ENCODE measurements around the gene COL25A1.

Gene COL25A1

DNA sequence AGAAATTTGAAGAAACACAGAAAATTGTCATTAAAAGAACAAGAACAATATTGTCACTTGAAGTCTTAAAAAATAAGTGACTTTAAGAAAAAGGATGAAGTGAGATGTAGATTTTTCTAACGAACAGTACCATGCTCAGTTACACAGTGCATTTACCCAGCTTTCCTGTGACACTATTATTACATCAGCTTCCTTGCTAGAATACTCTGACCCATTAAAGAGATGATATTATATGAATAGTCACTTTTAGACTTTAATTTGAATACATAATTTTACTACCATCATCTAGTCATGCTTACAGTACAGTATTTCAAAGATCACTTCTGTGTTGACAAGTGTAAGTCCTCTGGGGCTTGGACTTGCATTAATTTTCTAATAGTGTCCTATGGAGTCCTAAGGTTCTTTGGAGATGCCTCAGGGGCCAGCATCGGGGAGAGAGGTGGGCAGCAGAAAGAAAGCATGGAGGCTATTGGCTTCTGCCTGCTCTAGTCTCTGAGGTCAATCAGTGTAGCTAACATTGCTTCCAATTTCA is 10.7 kb downstream of the COL25A1 start:
- no peak for DNase-seq

GRCh38 chr4:109290918-109291317 is 11.5 kb downstream of the COL25A1 start:
- DNase-seq: no peak

- no peak for DNase-seq
Measured at GRCh38 chr4:109278594-109279031, 23.8 kb downstream of the COL25A1 start.

DNA sequence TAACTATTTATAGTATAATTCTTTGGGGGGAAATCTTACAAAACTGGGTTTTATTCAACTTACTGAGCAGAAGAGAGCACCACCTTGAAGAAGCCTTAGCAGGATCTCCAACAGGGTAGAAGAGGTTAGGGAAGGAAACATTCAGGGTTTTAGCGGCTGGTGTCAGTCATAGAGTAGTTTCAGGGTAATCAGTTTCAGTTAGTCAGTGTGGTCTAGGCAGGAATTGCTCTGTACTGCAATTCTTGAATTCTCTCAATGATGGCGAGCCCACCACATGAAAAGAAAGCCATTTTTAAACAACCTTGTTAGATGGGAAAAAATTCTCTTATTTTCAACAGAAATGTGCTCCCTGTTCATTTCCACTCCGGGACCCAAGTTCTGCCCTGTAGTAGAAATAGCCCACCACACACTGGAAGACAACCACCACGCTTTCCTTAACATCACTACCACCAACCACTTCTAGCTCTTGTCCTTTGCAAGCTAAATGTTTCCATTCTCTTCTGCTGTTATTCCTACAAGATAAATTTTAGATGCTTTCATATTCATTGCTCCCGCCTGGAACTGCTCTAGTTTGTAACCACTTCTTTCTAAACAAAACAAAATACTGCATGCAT is 25.9 kb downstream of the COL25A1 start:
- peak; percentile 18 for DNase-seq

GRCh38 chr4:109275066-109275745 is 27.3 kb downstream of the COL25A1 start:
- DNase-seq: no peak

DNA sequence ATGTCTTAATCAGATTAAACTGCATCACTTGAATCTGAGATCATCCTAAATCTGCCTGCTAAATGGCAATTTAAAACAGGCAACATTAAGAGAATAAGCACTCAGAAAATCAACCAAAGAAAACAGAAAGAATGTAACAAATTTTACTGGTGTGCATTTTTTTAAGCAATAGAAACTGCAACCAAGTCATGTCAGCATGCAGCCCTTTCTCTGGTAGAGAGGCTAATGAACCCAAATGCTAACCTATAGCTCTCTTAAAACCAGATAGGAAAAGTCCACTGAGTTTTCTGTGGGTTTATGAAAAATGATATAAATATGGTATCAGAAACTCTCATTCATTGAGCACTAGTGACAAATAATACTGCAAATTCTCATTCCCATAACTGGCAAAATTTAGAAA is 35.6 kb downstream of the COL25A1 start:
- no peak for DNase-seq

- no peak for DNase-seq
Measured at GRCh38 chr4:109266236-109266635, 36.2 kb downstream of the COL25A1 start.

- no peak for DNase-seq
Measured at GRCh38 chr4:109263721-109264120, 38.7 kb downstream of the COL25A1 start.

GRCh38 chr4:109256818-109257217 is 45.6 kb downstream of the COL25A1 start:
- DNase-seq: no peak

DNA sequence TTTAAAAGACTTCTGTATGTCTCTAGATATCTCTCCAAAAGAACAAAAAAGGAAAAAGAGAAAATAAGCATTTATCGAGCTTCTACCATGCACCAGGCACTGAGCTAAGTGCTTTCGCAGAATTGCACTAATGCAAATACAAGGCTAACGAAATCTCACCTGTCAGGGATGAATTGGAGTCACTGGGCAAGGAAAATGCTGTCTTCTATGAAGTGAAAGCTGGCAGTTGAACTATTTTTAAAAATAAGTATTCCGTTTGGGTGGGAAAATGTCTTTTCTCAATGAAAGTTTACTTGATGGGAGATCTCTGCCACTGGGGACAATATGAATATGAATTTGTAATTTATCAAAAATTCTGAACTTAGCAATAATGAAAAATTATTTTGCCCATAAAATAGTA is 47.6 kb downstream of the COL25A1 start:
- no peak for DNase-seq

GRCh38 chr4:109251396-109251795 is 51.1 kb downstream of the COL25A1 start:
- no peak for DNase-seq

GRCh38 chr4:109248322-109248900 is 54.0 kb downstream of the COL25A1 start:
- DNase-seq: no peak

GRCh38 chr4:109243871-109244270 is 58.6 kb downstream of the COL25A1 start:
- no peak for DNase-seq

- DNase-seq: no peak
Measured at GRCh38 chr4:109238746-109239145, 63.7 kb downstream of the COL25A1 start.

GRCh38 chr4:109235683-109236082 is 66.8 kb downstream of the COL25A1 start:
- no peak for DNase-seq

DNA sequence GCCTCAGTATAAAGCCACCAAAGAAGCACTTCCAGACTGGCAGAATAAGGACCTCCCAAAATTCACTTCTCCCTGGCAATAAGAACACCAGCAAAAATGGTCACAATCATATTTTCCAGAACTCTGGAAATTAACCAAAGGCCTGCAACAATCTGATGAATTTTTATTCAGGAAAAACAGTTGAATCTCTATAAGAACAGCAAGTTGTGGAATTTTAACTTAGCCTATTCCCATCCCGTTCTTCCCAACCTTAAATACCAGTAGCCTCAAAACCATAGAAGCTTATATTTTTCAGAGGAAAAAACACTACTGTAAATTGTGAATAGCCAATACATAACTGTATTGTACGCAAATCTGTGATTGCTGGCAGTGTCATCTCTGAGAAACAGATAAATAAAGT is 67.9 kb downstream of the COL25A1 start:
- DNase-seq: no peak

DNA sequence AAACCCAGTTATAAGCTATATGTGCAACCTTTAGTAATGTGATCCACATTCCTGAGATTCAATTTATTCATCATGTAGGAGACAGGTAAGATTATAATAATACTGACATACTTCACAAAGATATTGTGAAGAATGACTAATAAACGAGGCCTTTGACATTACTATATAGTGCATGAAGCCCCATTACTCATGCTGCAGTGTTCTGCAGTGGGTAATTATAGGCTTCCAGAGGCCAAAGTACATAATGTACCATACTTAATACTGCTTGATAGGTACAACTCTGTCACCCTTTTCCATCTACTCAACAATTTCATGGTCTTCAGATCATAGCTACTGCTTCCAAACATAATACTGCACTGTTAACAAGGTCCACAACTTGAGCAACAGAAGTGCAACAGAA is 68.9 kb downstream of the COL25A1 start:
- DNase-seq: no peak

GRCh38 chr4:109232681-109233080 is 69.8 kb downstream of the COL25A1 start:
- DNase-seq: no peak

GRCh38 chr4:109231331-109231730 is 71.1 kb downstream of the COL25A1 start:
- DNase-seq: no peak

GRCh38 chr4:109229028-109229427 is 73.4 kb downstream of the COL25A1 start:
- DNase-seq: no peak

GRCh38 chr4:109218288-109218687 is 84.2 kb downstream of the COL25A1 start:
- DNase-seq: no peak

DNA sequence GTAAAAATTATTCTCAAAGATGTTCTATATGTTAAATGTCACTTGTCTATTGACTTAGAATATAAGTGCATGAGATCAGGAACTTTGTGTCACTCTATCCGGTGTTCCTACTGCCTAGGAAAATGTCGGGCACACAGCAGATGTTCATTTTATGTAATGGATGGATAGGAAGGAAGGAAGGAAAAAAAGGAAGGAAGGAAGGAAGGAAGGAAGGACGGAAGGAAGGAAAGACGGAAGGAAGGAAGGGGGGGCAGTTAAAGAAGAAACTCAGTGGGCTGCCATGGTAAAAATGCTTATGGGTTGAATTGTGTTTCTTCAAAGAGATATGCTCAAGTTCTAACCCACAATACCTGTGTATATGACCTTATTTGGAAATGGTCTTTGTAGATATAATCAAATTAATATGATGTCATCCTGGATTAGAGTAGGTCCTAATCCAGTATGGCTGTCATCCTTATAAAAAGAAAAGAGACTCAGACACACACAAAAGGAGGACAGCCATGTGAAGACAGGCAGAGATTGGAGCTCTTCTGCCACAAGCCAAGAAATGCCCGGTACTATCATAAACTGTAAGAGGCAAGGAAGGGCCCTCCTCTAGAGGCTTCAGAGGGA is 86.3 kb downstream of the COL25A1 start:
- DNase-seq: no peak

- no peak for DNase-seq
Measured at GRCh38 chr4:109215506-109215905, 87.0 kb downstream of the COL25A1 start.
